ENCODE data around the gene JUND. TPM values are rescaled to one million over a fixed set of nuclear protein-coding genes. Genes with fewer than 3 reads are reported as not detected.

Gene JUND
- 100 to 1,000 TPM; 250 to 607 TPM for total RNA-seq

DNA sequence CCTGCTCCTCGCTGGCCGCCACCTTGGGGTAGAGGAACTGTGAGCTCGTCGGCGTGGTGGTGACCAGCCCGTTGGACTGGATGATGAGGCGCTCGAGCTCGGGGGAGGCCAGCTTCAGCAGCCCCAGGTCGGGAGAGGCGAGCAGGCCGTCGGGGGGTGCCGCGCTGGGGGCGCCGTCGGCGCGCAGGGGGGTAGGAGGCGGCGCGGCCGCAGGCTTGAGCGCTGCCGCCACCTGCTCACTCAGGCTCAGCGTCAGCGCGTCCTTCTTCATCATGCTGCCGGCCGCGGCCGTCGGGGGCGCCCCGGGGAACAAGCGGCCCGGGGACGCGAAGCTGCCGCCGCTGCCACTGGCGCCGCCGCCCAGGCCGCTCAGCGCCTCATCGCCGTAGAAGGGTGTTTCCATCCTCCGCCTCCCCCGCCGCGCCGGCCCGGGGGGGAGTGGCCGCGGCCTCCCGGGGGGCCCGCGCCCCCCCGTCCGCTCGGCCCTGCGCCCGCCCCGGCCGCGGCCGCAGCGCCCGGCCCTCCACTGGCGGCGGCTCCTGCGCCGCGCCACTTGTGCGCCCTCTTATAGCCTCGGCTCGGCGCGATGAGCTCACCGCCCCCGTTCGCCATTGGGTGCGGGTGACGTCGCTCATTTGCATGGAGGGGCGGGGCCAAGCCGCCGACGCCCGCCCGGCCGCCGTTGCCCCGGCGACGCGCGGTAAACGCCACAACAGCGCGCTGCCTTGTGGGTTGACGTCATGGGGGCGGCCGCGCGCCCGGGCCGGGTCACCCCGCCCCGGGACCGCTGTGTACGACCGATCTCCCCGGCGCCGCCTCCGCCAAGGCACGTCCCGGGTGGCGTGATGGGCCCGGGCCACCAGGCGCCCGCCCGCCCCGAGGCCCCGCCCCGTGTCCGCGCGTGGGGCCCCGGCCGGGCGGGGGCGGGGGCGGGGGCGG, at the start of gene JUND:
JUND (minus strand) TSS at position 541 of the 939 bp plus-strand sequence; CDS start at position 403, 138 bp downstream.
- DNase-seq (peak; percentile 99), ATAC-seq (peak; percentile 75)
- no peaks in the 10 kb centered on the region for H3K9me3 ChIP-seq
- WGBS, 2 donors, result 1% methylated on average over 76 of the region's 138 CpGs; no CpG with 5 or more reads in 1 of the 2 donors
- H3K4me1 ChIP-seq, result peaks cover 40% of the 10 kb centered on the region
- H3K27me3 ChIP-seq, result no peaks in the 10 kb centered on the region
- H3K4me3 ChIP-seq, result peak within 1 kb of the TSS; percentile 65 to 96
- peak within 1 kb of the TSS; percentile 97 to 100 (median 100) for H3K27ac ChIP-seq
- intact Hi-C loops (cut with DNase I), result no loop called here
- peaks cover 6 to 7% of the 10 kb centered on the region in 2 donors for H3K36me3 ChIP-seq (replicated peaks in 1 of 2; ENCODE audit: insufficient read depth in 1 of 2, low read depth in 2 of 2)
- TF ChIP-seq, protein P1, sequence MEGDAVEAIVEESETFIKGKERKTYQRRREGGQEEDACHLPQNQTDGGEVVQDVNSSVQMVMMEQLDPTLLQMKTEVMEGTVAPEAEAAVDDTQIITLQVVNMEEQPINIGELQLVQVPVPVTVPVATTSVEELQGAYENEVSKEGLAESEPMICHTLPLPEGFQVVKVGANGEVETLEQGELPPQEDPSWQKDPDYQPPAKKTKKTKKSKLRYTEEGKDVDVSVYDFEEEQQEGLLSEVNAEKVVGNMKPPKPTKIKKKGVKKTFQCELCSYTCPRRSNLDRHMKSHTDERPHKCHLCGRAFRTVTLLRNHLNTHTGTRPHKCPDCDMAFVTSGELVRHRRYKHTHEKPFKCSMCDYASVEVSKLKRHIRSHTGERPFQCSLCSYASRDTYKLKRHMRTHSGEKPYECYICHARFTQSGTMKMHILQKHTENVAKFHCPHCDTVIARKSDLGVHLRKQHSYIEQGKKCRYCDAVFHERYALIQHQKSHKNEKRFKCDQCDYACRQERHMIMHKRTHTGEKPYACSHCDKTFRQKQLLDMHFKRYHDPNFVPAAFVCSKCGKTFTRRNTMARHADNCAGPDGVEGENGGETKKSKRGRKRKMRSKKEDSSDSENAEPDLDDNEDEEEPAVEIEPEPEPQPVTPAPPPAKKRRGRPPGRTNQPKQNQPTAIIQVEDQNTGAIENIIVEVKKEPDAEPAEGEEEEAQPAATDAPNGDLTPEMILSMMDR (IDR thresholded peaks at IDR 0.05), result peak in 2 of 7 experiments; percentile 16 to 24
- TF ChIP-seq POLR2A (IDR thresholded peaks at IDR 0.05), result peak; percentile 80 to 99 (median 80)

DNA sequence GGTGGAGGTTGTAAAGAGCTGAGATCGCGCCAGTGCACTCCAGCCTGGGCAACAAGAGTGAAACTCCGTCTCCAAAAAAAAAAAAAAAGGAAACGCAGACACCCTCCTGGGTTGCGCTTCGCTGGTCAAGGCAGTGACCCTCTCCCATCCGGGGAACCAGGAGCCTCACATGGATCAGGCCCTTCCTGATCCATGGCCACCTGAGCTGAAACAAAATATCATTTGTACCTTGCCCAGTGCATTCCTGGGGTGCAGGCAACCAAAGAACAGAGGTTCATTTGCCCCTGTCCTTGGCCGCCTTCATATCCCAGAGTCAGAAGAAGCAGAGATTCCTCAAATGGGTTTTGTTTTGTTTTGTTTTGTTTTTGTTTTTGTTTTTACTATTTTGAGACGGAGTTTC, 49.4 kb upstream of the JUND start:
- TF ChIP-seq, protein P1 (IDR thresholded peaks at IDR 0.05), result no peak
- TF ChIP-seq POLR2A (IDR thresholded peaks at IDR 0.05), result no peak
- Histone ChIP-seq H3K4me3 (no peak overlapping the region), H3K27me3 (no peaks in the 10 kb centered on the region), H3K27ac (no peak overlapping the region), H3K36me3 (replicated peaks in 1 of 2; ENCODE audit: insufficient read depth in 1 of 2, low read depth in 2 of 2) (no peaks in the 10 kb centered on the region), H3K9me3 (no peaks in the 10 kb centered on the region), H3K4me1 (peaks cover 11% of the 10 kb centered on the region)
- DNase-seq (no peak), ATAC-seq (no peak)
- 73 to 81% methylated on average over 8 to 9 of the region's 9 CpGs for WGBS, 2 donors
- intact Hi-C loops (cut with DNase I), result loop anchor here (10.0 kb wide), 1 partner anchor 56 kb away; the partner anchor contains the start of gene IQCN

DNA sequence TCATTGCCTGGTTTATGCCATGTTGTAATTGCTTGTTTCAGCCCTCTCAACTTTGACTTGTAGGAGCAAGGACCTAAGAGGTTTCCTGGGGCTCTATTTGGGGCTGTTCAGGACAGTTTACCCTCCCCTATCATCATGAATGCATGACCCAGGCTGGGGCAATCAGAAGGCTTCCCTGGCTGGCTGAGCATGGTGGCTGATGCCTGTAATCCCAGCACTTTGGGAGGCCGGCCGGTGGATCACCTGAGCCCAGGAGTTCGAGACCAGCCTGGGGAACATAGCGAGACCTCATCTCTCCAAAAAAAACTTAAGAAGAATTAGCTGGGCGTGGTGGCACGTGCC, 47.6 kb upstream of the JUND start:
- no peaks in the 10 kb centered on the region for H3K27me3 ChIP-seq
- no peaks in the 10 kb centered on the region for H3K9me3 ChIP-seq
- H3K4me1 ChIP-seq, result peaks cover 14% of the 10 kb centered on the region
- 56 to 69% methylated on average over 4 to 6 of the region's 6 CpGs for WGBS, 2 donors
- no peaks in the 10 kb centered on the region for H3K36me3 ChIP-seq (replicated peaks in 1 of 2; ENCODE audit: insufficient read depth in 1 of 2, low read depth in 2 of 2)
- no peak for TF ChIP-seq POLR2A (IDR thresholded peaks at IDR 0.05)
- TF ChIP-seq, protein P1 (IDR thresholded peaks at IDR 0.05), result no peak
- ATAC-seq (no peak), DNase-seq (no peak)
- no peak overlapping the region for H3K4me3 ChIP-seq
- intact Hi-C loops (cut with DNase I), result no loop called here
- peak overlapping the region in 3 of 4 donors; percentile 50 to 69 (median 67) for H3K27ac ChIP-seq

DNA sequence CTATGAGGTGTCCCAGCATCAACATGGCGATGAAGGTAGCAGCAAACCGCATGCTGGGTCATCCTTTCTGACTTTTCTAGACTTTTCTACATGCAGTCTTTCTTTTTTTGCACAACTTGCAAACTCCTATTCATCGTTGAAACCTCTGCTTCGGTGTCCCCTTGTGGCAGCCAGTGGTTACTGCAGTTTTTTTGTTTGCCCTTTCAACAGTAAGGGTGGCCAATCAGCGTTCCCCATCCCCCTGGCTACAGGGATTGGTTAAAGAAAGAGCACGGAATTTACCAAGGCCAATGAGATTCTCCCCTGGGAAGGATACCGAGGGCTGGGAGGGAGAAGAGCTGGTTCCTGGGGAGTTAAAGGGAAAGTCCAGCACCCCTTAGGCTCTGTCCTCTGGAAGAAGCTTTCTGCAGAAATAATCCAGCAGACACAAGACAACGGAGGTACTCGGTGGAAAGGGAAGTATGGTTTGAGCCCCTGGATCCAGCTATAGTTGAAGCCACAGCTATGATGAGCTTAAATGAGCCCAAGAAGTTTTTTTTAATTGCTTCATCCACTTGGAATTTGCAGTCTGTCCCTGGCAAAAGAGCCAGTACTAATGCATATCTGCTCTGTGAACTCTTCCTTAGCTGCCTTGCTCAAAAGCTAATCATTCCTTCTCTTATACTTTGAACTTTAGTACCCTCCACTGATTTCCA, 47.1 kb upstream of the JUND start:
- 3 to 5% methylated on average over 9 of the region's 9 CpGs for WGBS, 2 donors
- H3K27me3 ChIP-seq, result no peaks in the 10 kb centered on the region
- H3K36me3 ChIP-seq (replicated peaks in 1 of 2; ENCODE audit: insufficient read depth in 1 of 2, low read depth in 2 of 2), result no peaks in the 10 kb centered on the region
- TF ChIP-seq, protein P1 (IDR thresholded peaks at IDR 0.05), result peak; percentile 82 to 98 (median 97)
- TF ChIP-seq POLR2A (IDR thresholded peaks at IDR 0.05), result peak in 2 of 3 donors; percentile 26 to 43
- ATAC-seq, result peak; percentile 100
- peak; percentile 94 to 97 (median 96) for DNase-seq
- intact Hi-C loops (cut with DNase I), result no loop called here
- no peak overlapping the region for H3K4me3 ChIP-seq
- peak overlapping the region in 3 of 4 donors; percentile 50 to 69 (median 67) for H3K27ac ChIP-seq
- H3K4me1 ChIP-seq, result peaks cover 20% of the 10 kb centered on the region
- no peaks in the 10 kb centered on the region for H3K9me3 ChIP-seq
